Activated T-cell treated with anti-CD3 and anti-CD28 coated beads, Interleukin-2, amount 50 U/mL, for 24 hours (primary cell): ENCODE data around the gene BCL2.

Experiments
- DNase-seq: peaks from one replicate; pipeline ENCODE4 v3.0.0-alpha.2; 2020
- H3K27ac Mint-ChIP-seq: 2 replicates; pipeline ENCODE4 v1.8.0; 2020; ENCODE audit warnings: mild to moderate bottlenecking, mixed read lengths
- H3K27me3 Mint-ChIP-seq: 2 replicates; pipeline ENCODE4 v1.8.0; 2020; ENCODE audit warnings: mixed read lengths
- H3K36me3 Mint-ChIP-seq: 2 replicates; pipeline ENCODE4 v1.8.0; 2020; ENCODE audit warnings: low read depth, mixed read lengths
- H3K4me1 Mint-ChIP-seq: 2 replicates; pipeline ENCODE4 v1.8.0; 2020; ENCODE audit warnings: low read depth, mixed read lengths
- H3K4me3 Mint-ChIP-seq: 2 replicates; pipeline ENCODE4 v1.8.0; 2020; ENCODE audit warnings: mild to moderate bottlenecking, moderate library complexity, mixed read lengths
- H3K9me3 Mint-ChIP-seq: 2 replicates; pipeline ENCODE4 v1.8.0; 2020; ENCODE audit warnings: mixed read lengths

The BCL2 gene

GRCh38 chr18:63344263-63344662 lies 24.7 kb upstream of the BCL2 start:
- no peak for DNase-seq
- H3K27me3 Mint-ChIP-seq, result no peaks in the 10 kb centered on the region
- no peak overlapping the region for H3K4me3 Mint-ChIP-seq
- no peaks in the 10 kb centered on the region for H3K9me3 Mint-ChIP-seq
- H3K27ac Mint-ChIP-seq, result peak overlapping the region; percentile 26
- H3K36me3 Mint-ChIP-seq, result peaks cover 94% of the 10 kb centered on the region
- peaks cover 9% of the 10 kb centered on the region for H3K4me1 Mint-ChIP-seq

- Mint-ChIP-seq H3K4me1 (peaks cover 9% of the 10 kb centered on the region), H3K27ac (no peak overlapping the region), H3K27me3 (no peaks in the 10 kb centered on the region), H3K36me3 (peaks cover 98% of the 10 kb centered on the region), H3K4me3 (no peak overlapping the region), H3K9me3 (no peaks in the 10 kb centered on the region)
- DNase-seq, result no peak
Observed at GRCh38 chr18:63342206-63342605, 22.6 kb upstream of the BCL2 start.

- Mint-ChIP-seq H3K27ac (no peak overlapping the region), H3K27me3 (no peaks in the 10 kb centered on the region), H3K9me3 (no peaks in the 10 kb centered on the region), H3K36me3 (peaks cover 96% of the 10 kb centered on the region), H3K4me3 (no peak overlapping the region), H3K4me1 (peaks cover 17% of the 10 kb centered on the region)
- no peak for DNase-seq
Observed at GRCh38 chr18:63339920-63340484, 20.4 kb upstream of the BCL2 start.

- Mint-ChIP-seq H3K36me3 (peaks cover 98% of the 10 kb centered on the region), H3K27me3 (no peaks in the 10 kb centered on the region), H3K27ac (peak overlapping the region; percentile 47), H3K9me3 (no peaks in the 10 kb centered on the region), H3K4me3 (no peak overlapping the region), H3K4me1 (peaks cover 17% of the 10 kb centered on the region)
- no peak for DNase-seq
Observed at GRCh38 chr18:63336366-63337099, 17.0 kb upstream of the BCL2 start.

- no peak for DNase-seq
- Mint-ChIP-seq H3K9me3 (no peaks in the 10 kb centered on the region), H3K4me1 (peaks cover under 1% of the 10 kb centered on the region), H3K27ac (no peak overlapping the region), H3K36me3 (peaks cover 74% of the 10 kb centered on the region), H3K4me3 (no peak overlapping the region), H3K27me3 (no peaks in the 10 kb centered on the region)
Observed at GRCh38 chr18:63331105-63331504, 11.5 kb upstream of the BCL2 start.

- DNase-seq, result no peak
- Mint-ChIP-seq H3K9me3 (no peaks in the 10 kb centered on the region), H3K4me1 (no peaks in the 10 kb centered on the region), H3K36me3 (peaks cover 59% of the 10 kb centered on the region), H3K27ac (no peak overlapping the region), H3K4me3 (no peak overlapping the region), H3K27me3 (no peaks in the 10 kb centered on the region)
Observed at GRCh38 chr18:63329431-63330145, 10.0 kb upstream of the BCL2 start.

GRCh38 chr18:63326011-63326410 lies 6.4 kb upstream of the BCL2 start:
- Mint-ChIP-seq H3K4me1 (peaks cover 17% of the 10 kb centered on the region), H3K9me3 (no peaks in the 10 kb centered on the region), H3K27me3 (no peaks in the 10 kb centered on the region), H3K4me3 (no peak overlapping the region), H3K27ac (no peak overlapping the region), H3K36me3 (peaks cover 23% of the 10 kb centered on the region)
- no peak for DNase-seq

GRCh38 chr18:63325086-63325686 lies 5.6 kb upstream of the BCL2 start:
- Mint-ChIP-seq H3K27me3 (no peaks in the 10 kb centered on the region), H3K9me3 (no peaks in the 10 kb centered on the region), H3K27ac (no peak overlapping the region), H3K36me3 (peaks cover 17% of the 10 kb centered on the region), H3K4me1 (peaks cover 19% of the 10 kb centered on the region), H3K4me3 (no peak overlapping the region)
- no peak for DNase-seq

- DNase-seq, result no peak
- no peaks in the 10 kb centered on the region for H3K27me3 Mint-ChIP-seq
- peak overlapping the region; percentile 7 for H3K27ac Mint-ChIP-seq
- H3K4me1 Mint-ChIP-seq, result peaks cover 19% of the 10 kb centered on the region
- no peaks in the 10 kb centered on the region for H3K9me3 Mint-ChIP-seq
- H3K4me3 Mint-ChIP-seq, result no peak overlapping the region
- peaks cover 19% of the 10 kb centered on the region for H3K36me3 Mint-ChIP-seq
Observed at GRCh38 chr18:63322908-63323634, 3.5 kb upstream of the BCL2 start.

- H3K9me3 Mint-ChIP-seq, result no peaks in the 10 kb centered on the region
- no peak for DNase-seq
- no peaks in the 10 kb centered on the region for H3K27me3 Mint-ChIP-seq
- no peak overlapping the region for H3K27ac Mint-ChIP-seq
- peaks cover 19% of the 10 kb centered on the region for H3K4me1 Mint-ChIP-seq
- H3K36me3 Mint-ChIP-seq, result peaks cover 23% of the 10 kb centered on the region
- no peak overlapping the region for H3K4me3 Mint-ChIP-seq
Observed at GRCh38 chr18:63322206-63322605, 2.6 kb upstream of the BCL2 start.

- H3K4me1 Mint-ChIP-seq, result peaks cover 27% of the 10 kb centered on the region
- peak overlapping the region; percentile 84 for H3K4me3 Mint-ChIP-seq
- peak overlapping the region; percentile 94 for H3K27ac Mint-ChIP-seq
- H3K36me3 Mint-ChIP-seq, result peaks cover 32% of the 10 kb centered on the region
- no peaks in the 10 kb centered on the region for H3K9me3 Mint-ChIP-seq
- no peak for DNase-seq
- no peaks in the 10 kb centered on the region for H3K27me3 Mint-ChIP-seq
Observed at GRCh38 chr18:63321291-63321690, 1.7 kb upstream of the BCL2 start.

GRCh38 chr18:63320975-63321265 lies 1.4 kb upstream of the BCL2 start:
- H3K9me3 Mint-ChIP-seq, result no peaks in the 10 kb centered on the region
- H3K4me1 Mint-ChIP-seq, result peaks cover 29% of the 10 kb centered on the region
- H3K27ac Mint-ChIP-seq, result peak overlapping the region; percentile 94
- no peak for DNase-seq
- peak overlapping the region; percentile 84 for H3K4me3 Mint-ChIP-seq
- H3K27me3 Mint-ChIP-seq, result no peaks in the 10 kb centered on the region
- H3K36me3 Mint-ChIP-seq, result peaks cover 36% of the 10 kb centered on the region

- no peaks in the 10 kb centered on the region for H3K9me3 Mint-ChIP-seq
- H3K4me1 Mint-ChIP-seq, result peaks cover 35% of the 10 kb centered on the region
- peak overlapping the region; percentile 94 for H3K27ac Mint-ChIP-seq
- H3K4me3 Mint-ChIP-seq, result peak overlapping the region; percentile 84
- H3K27me3 Mint-ChIP-seq, result no peaks in the 10 kb centered on the region
- H3K36me3 Mint-ChIP-seq, result peaks cover 41% of the 10 kb centered on the region
- peak; percentile 86 for DNase-seq
Observed at GRCh38 chr18:63320123-63320974, 780 bp upstream of the BCL2 start.
